Measurements from ENCODE around the gene DCDC2. TPM values are rescaled to one million over a fixed set of nuclear protein-coding genes. Genes with fewer than 3 reads are reported as not detected.
A peak's percentile ranks its signal among the peaks of the same experiment; 100 is the strongest.
"Not testable (repeated sequence)": the region's sequence is repeated elsewhere in the genome, so short reads cannot be mapped to it uniquely, and the experiment has no call there.

Gene DCDC2
- total RNA-seq: 1.4 to 1.9 TPM (median 1.4 TPM) in 3 replicates

GRCh38 chr6:24357336-24358218 lies at the start of gene DCDC2:
Gene DCDC2 (minus strand): TSS chr6:24358059. CDS start chr6:24357750, 309 bp downstream.
- H3K27me3 Mint-ChIP-seq (ENCODE audit: low read depth): peaks cover 14% of the 10 kb centered on the region
- DNase-seq (ENCODE audit: low spot score in 2 of 2, unreplicated experiment in 2 of 2): peak in 1 of 2 experiments; percentile 51
- no peaks in the 10 kb centered on the region for H3K9me3 Mint-ChIP-seq
- peaks cover 24% of the 10 kb centered on the region for H3K4me1 Mint-ChIP-seq
- H3K4me3 Mint-ChIP-seq: peak within 1 kb of the TSS; percentile 76
- H3K27ac Mint-ChIP-seq: peak within 1 kb of the TSS; percentile 69
- H3K36me3 Mint-ChIP-seq: no peaks in the 10 kb centered on the region
- TF ChIP-seq CTCF (IDR thresholded peaks at IDR 0.05; ENCODE audit: unreplicated experiment): no peak

GRCh38 chr6:24405262-24405661 lies 47.4 kb upstream of the DCDC2 start:
- Mint-ChIP-seq H3K36me3 (peaks cover 19% of the 10 kb centered on the region), H3K4me1 (peaks cover 38% of the 10 kb centered on the region), H3K27ac (no peak overlapping the region), H3K4me3 (no peak overlapping the region), H3K9me3 (no peaks in the 10 kb centered on the region), H3K27me3 (ENCODE audit: low read depth) (no peaks in the 10 kb centered on the region)
- TF ChIP-seq CTCF (IDR thresholded peaks at IDR 0.05; ENCODE audit: unreplicated experiment): no peak
- no peak for DNase-seq (ENCODE audit: low spot score in 2 of 2, unreplicated experiment in 2 of 2)

GRCh38 chr6:24403501-24403824 lies 45.6 kb upstream of the DCDC2 start:
- Mint-ChIP-seq H3K9me3 (no peaks in the 10 kb centered on the region), H3K27me3 (ENCODE audit: low read depth) (peaks cover 2% of the 10 kb centered on the region), H3K4me1 (peaks cover 48% of the 10 kb centered on the region), H3K27ac (peak overlapping the region; percentile 77), H3K36me3 (peaks cover 8% of the 10 kb centered on the region), H3K4me3 (peak overlapping the region; percentile 87)
- no peak for TF ChIP-seq CTCF (IDR thresholded peaks at IDR 0.05; ENCODE audit: unreplicated experiment)
- no peak for DNase-seq (ENCODE audit: low spot score in 2 of 2, unreplicated experiment in 2 of 2)

- Mint-ChIP-seq H3K27me3 (ENCODE audit: low read depth) (peaks cover 2% of the 10 kb centered on the region), H3K36me3 (peaks cover 7% of the 10 kb centered on the region), H3K4me1 (peaks cover 48% of the 10 kb centered on the region), H3K4me3 (peak within 1 kb of the TSS; percentile 87), H3K27ac (peak within 1 kb of the TSS; percentile 77), H3K9me3 (no peaks in the 10 kb centered on the region)
- no peak for TF ChIP-seq CTCF (IDR thresholded peaks at IDR 0.05; ENCODE audit: unreplicated experiment)
- peak; percentile 40 to 78 for DNase-seq (ENCODE audit: low spot score in 2 of 2, unreplicated experiment in 2 of 2)
These were observed 45.0 kb upstream of the DCDC2 start, which contains the start of gene MRS2 for GRCh38 chr6:24402697-24403500. Gene MRS2 (plus strand): TSS chr6:24402936. CDS start chr6:24403047, 111 bp downstream.

GRCh38 chr6:24401458-24401857 lies 43.6 kb upstream of the DCDC2 start:
- peaks cover 2% of the 10 kb centered on the region for H3K27me3 Mint-ChIP-seq (ENCODE audit: low read depth)
- H3K4me1 Mint-ChIP-seq: peaks cover 48% of the 10 kb centered on the region
- TF ChIP-seq CTCF (IDR thresholded peaks at IDR 0.05; ENCODE audit: unreplicated experiment): no peak
- no peak for DNase-seq (ENCODE audit: low spot score in 2 of 2, unreplicated experiment in 2 of 2)
- peak overlapping the region; percentile 87 for H3K4me3 Mint-ChIP-seq
- peak overlapping the region; percentile 43 for H3K27ac Mint-ChIP-seq
- H3K36me3 Mint-ChIP-seq: peaks cover 7% of the 10 kb centered on the region
- H3K9me3 Mint-ChIP-seq: peaks cover 13% of the 10 kb centered on the region

- Mint-ChIP-seq H3K9me3 (peaks cover 17% of the 10 kb centered on the region), H3K4me1 (peaks cover 48% of the 10 kb centered on the region), H3K27ac (peak overlapping the region; percentile 77), H3K4me3 (peak overlapping the region; percentile 38)
- not testable (repeated sequence) for DNase-seq (ENCODE audit: low spot score in 2 of 2, unreplicated experiment in 2 of 2); H3K36me3 Mint-ChIP-seq; H3K27me3 Mint-ChIP-seq (ENCODE audit: low read depth)
These were observed 42.5 kb upstream of the DCDC2 start for GRCh38 chr6:24400045-24401039.
